ENCODE results near the gene USP47. TPM values are rescaled to one million over a fixed set of nuclear protein-coding genes. Genes with fewer than 3 reads are reported as not detected.

USP47 gene
- total and polyA plus RNA-seq, 2 of the 13 experiments (the other 11 are each of a cell fraction or from before 2014, with no cell fraction given), result 12.2 to 52.7 TPM

DNA sequence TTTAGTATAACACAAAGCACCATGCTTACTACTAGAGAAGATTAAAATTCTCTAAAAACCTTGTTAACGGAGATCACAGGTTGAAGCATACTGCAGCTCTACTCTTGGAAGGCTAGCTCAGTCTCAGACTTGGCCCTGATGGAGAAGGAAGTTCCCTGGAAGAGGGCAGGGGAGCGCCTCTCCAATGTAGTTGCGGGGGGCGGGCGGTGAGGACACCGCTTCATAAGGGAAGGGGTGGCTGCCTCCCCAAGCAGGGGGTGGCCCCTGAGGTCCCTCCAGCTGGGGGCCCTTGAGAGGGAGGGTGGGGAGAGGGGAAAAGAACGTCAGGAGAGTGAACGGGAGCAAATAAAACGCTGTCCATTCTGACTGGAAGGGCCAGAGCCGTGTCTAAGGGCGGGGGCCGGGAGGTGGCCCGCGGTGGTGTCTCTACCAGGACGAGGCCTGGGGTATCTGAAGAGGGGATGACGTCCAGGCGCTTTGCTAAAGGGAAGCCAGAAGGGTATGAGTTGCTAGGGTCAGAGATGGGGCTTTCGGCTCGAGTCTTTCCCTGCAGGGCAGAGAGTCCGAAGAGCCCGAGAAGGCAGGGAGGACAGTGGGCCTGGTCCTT is 553 bp upstream of the USP47 start (continued):
- TF ChIP-seq NCOA1 (CRISPR knock-in tag; IDR thresholded peaks at IDR 0.05) (0 out of 2 replicates have a peak, but pooled peaks have one; percentile 90), ZNF33B (CRISPR knock-in tag; IDR thresholded peaks at IDR 0.05) (0 out of 2 replicates have a peak, but pooled peaks have one; percentile 9), ZMYM4 (CRISPR knock-in tag; IDR thresholded peaks at IDR 0.05) (no peak)
- TF ChIP-seq, protein P1, sequence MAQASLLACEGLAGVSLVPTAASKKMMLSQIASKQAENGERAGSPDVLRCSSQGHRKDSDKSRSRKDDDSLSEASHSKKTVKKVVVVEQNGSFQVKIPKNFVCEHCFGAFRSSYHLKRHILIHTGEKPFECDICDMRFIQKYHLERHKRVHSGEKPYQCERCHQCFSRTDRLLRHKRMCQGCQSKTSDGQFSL (CRISPR knock-in tag; IDR thresholded peaks at IDR 0.05), result peak; percentile 12; the same call in 1 of the 2 replicates

DNA sequence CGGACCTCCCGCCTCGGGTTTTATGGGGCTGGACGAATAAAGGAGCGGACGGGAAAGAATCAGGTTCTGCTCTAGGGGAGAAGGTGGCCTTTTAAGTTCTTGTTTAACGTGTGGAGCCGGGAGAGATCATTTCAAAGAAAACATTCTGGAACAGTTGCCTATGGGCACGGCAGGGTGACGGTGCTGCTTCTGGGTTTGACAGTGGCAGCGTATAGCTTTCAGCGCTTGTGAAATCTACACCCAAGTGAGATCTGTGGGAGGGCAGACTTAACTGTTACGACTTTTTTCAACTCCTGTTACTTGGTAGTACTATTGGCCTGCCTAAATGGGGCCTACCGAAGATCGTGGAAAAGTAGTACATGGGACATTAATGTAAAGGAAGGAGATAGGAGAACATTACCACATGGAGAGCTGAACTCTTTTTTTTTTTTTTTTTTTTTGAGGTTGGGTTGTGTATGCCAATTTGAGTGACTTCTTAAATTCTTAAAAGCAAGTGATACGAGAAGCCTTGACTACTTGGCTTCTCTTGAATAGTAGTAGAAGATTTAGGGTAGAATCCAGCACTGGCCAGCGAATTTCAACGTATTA is 743 bp downstream of the USP47 start:
- no peaks in the 10 kb centered on the region for H3K27me3 ChIP-seq (ENCODE audit: control insufficient read depth in 1 of 2, insufficient read depth in 2 of 2, low read length in 2 of 2)
- intact Hi-C loops (cut with micrococcal nuclease; ENCODE audit: unreplicated experiment), result no loop called here
- peak overlapping the region; percentile 81 for H3K4me2 ChIP-seq (ENCODE audit: low read depth, low read length)
- FAIRE-seq (peak; percentile 77), DNase-seq (ENCODE audit: low spot score) (peak; percentile 75), ATAC-seq (peak; percentile 81)
- peak overlapping the region; percentile 96 for H3K9ac ChIP-seq (ENCODE audit: insufficient read depth, low read depth, low read length)
- CTCF ChIA-PET (ENCODE audit: low intra/inter-chr PET ratio, low total read pairs), result no interaction called here
- under 1% methylated on average over 18 of the region's 18 CpGs for WGBS (ENCODE audit: low lambda C conversion rate)
- no peak overlapping the region for H2AFZ ChIP-seq (ENCODE audit: low read length)
- POLR2A ChIA-PET, result interaction anchor here (0.6 to 2.7 kb wide), 7 partner anchors 9 to 1034 kb away, joined by 3 to 18 read pairs (median 3); partner anchors contain the start of gene EIF4G2
- in situ Hi-C loops (cut with HindIII; ENCODE audit: extremely low pct_ligation_motif_present, low pct_unique_long_range_greater_than_20kb), result no loop called here
- H3K79me2 ChIP-seq (ENCODE audit: insufficient read depth, low read length), result peaks cover 54% of the 10 kb centered on the region
- TSS peak; percentile 51 for BruUV-seq (replicated peaks)
- peaks cover 35% of the 10 kb centered on the region for H4K20me1 ChIP-seq (ENCODE audit: insufficient read depth, low read length)
- no peaks in the 10 kb centered on the region for H3K36me3 ChIP-seq (replicated peaks in 1 of 2; ENCODE audit: control insufficient read depth in 1 of 2, insufficient read depth in 2 of 2, low read length in 2 of 2)
- peak overlapping the region; percentile 98 for H3K27ac ChIP-seq (ENCODE audit: extremely low read length, insufficient read depth, low read length)
- H3K4me3 ChIP-seq (replicated peaks in 1 of 3; ENCODE audit: insufficient read depth in 1 of 3, low read depth in 2 of 3, low read length in 3 of 3), result peak overlapping the region; percentile 74 to 98 (median 86)
- peaks cover 40% of the 10 kb centered on the region for H3K4me1 ChIP-seq (ENCODE audit: insufficient read depth, low read length)
- H3K9me3 ChIP-seq (ENCODE audit: low read length), result no peaks in the 10 kb centered on the region
- TF ChIP-seq ZNF615 (CRISPR knock-in tag; IDR thresholded peaks at IDR 0.05; ENCODE audit: borderline replicate concordance) (peak; percentile 74; the same call in 1 of the 2 replicates), CEBPG (CRISPR knock-in tag; IDR thresholded peaks at IDR 0.05) (peak; percentile 44; the same call in 1 of the 2 replicates), TGIF2 (CRISPR knock-in tag; IDR thresholded peaks at IDR 0.05) (peak; percentile 54; the same call in 1 of the 2 replicates), POLR2AphosphoS5 (IDR thresholded peaks at IDR 0.05; ENCODE audit: low read depth, low read length) (peak; percentile 64), PHF21A (CRISPR knock-in tag; IDR thresholded peaks at IDR 0.05) (0 out of 2 replicates have a peak, but pooled peaks have one; percentile 32), ZNF709 (CRISPR knock-in tag; IDR thresholded peaks at IDR 0.05) (peak; percentile 44; the same call in 1 of the 2 replicates), CEBPB (IDR thresholded peaks at IDR 0.05; ENCODE audit: borderline replicate concordance, low read depth, low read length) (peak; percentile 57; the same call in 1 of the 2 replicates), AGO1 (IDR thresholded peaks at IDR 0.05; ENCODE audit: low read depth, low read length, poor library complexity, severe bottlenecking) (peak; percentile 18)
- TF ChIP-seq, protein P2, sequence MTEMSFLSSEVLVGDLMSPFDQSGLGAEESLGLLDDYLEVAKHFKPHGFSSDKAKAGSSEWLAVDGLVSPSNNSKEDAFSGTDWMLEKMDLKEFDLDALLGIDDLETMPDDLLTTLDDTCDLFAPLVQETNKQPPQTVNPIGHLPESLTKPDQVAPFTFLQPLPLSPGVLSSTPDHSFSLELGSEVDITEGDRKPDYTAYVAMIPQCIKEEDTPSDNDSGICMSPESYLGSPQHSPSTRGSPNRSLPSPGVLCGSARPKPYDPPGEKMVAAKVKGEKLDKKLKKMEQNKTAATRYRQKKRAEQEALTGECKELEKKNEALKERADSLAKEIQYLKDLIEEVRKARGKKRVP (CRISPR knock-in tag; IDR thresholded peaks at IDR 0.05), result no peak
- TF ChIP-seq, protein P3, sequence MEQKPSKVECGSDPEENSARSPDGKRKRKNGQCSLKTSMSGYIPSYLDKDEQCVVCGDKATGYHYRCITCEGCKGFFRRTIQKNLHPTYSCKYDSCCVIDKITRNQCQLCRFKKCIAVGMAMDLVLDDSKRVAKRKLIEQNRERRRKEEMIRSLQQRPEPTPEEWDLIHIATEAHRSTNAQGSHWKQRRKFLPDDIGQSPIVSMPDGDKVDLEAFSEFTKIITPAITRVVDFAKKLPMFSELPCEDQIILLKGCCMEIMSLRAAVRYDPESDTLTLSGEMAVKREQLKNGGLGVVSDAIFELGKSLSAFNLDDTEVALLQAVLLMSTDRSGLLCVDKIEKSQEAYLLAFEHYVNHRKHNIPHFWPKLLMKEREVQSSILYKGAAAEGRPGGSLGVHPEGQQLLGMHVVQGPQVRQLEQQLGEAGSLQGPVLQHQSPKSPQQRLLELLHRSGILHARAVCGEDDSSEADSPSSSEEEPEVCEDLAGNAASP (CRISPR knock-in tag; IDR thresholded peaks at IDR 0.05; ENCODE audit: borderline replicate concordance), result peak; percentile 5; the same call in 1 of the 2 replicates
